Brain microvascular endothelial cell (primary cell): ENCODE data around the gene NAT16.
A peak's percentile ranks its signal among the peaks of the same experiment; 100 is the strongest.

Source experiments
- DNase-seq: peaks from one replicate; pipeline ENCODE4 v3.0.0-alpha.2; 2020
- H3K27ac ChIP-seq: fragments of 250-450 bp; sonication (Bioruptor Pico); 2 replicates; pipeline ENCODE4 v1.5.1; 2020; ENCODE audit warnings: mild to moderate bottlenecking, moderate library complexity
- H3K27me3 ChIP-seq: fragments of 250-450 bp; sonication (Bioruptor Pico); replicated peaks from 2 replicates; pipeline ENCODE4 v1.5.1; 2020; ENCODE audit warnings: mild to moderate bottlenecking
- H3K36me3 ChIP-seq: fragments of 250-450 bp; sonication (Bioruptor Pico); replicated peaks from 2 replicates; pipeline ENCODE4 v1.5.1; 2020; ENCODE audit warnings: mild to moderate bottlenecking
- H3K4me3 ChIP-seq: 2 replicates; pipeline ENCODE4 v1.5.1; 2011; ENCODE audit warnings: low read depth, mild to moderate bottlenecking, control low read depth, low read length, moderate library complexity
- CTCF ChIP-seq: IDR thresholded peaks from 2 replicates; pipeline ENCODE4 v1.5.1; 2011; ENCODE audit warnings: low read depth, mild to moderate bottlenecking, moderate library complexity, low read length, control low read depth, inconsistent platforms; ENCODE audit errors: missing control alignments
- in situ Hi-C: cut with HindIII; loops from 2 replicates; pipeline ENCODE4 v1.10.0; 2017; ENCODE audit warnings: low sequenced_read_pairs, low pct_ligation_motif_present

Gene NAT16

GRCh38 chr7:101175664-101176063, 4.4 kb downstream of the NAT16 start:
- in situ Hi-C loops, result no loop called here
- no peak for TF ChIP-seq CTCF
- H3K27ac ChIP-seq, result no peak overlapping the region

GRCh38 chr7:101174322-101174854, 5.7 kb downstream of the NAT16 start:
- no peak for TF ChIP-seq CTCF
- DNase-seq, result no peak
- Histone ChIP-seq H3K36me3 (no peaks in the 10 kb centered on the region), H3K27me3 (peaks cover 73% of the 10 kb centered on the region), H3K4me3 (no peak overlapping the region), H3K27ac (no peak overlapping the region)
- in situ Hi-C loops, result loop anchor here (25.0 kb wide), 1 partner anchor 113 kb away; no protein-coding TSS in a partner anchor

More at GRCh38 chr7:101175664-101176063, 4.4 kb downstream of the NAT16 start:
- H3K36me3 ChIP-seq, result no peaks in the 10 kb centered on the region
- H3K4me3 ChIP-seq, result no peak overlapping the region
- peaks cover 77% of the 10 kb centered on the region for H3K27me3 ChIP-seq
- DNase-seq, result no peak

- in situ Hi-C loops, result loop anchor here (25.0 kb wide), 1 partner anchor 114 kb away; no protein-coding TSS in a partner anchor
- H3K27ac ChIP-seq, result no peak overlapping the region
- no peak for DNase-seq
- peaks cover 73% of the 10 kb centered on the region for H3K27me3 ChIP-seq
- TF ChIP-seq CTCF, result no peak
- H3K36me3 ChIP-seq, result no peaks in the 10 kb centered on the region
- no peak overlapping the region for H3K4me3 ChIP-seq
Measured at GRCh38 chr7:101173752-101174244, 6.3 kb downstream of the NAT16 start.

GRCh38 chr7:101172854-101173751, 7.0 kb downstream of the NAT16 start:
- no peak for TF ChIP-seq CTCF
- H3K36me3 ChIP-seq, result no peaks in the 10 kb centered on the region
- H3K27me3 ChIP-seq, result peaks cover 70% of the 10 kb centered on the region
- peak; percentile 58 for DNase-seq
- H3K27ac ChIP-seq, result no peak overlapping the region
- no peak overlapping the region for H3K4me3 ChIP-seq
- in situ Hi-C loops, result loop anchor here (25.0 kb wide), 1 partner anchor 114 kb away; no protein-coding TSS in a partner anchor

- H3K36me3 ChIP-seq, result no peaks in the 10 kb centered on the region
- H3K27me3 ChIP-seq, result peaks cover 66% of the 10 kb centered on the region
- DNase-seq, result no peak
- no peak for TF ChIP-seq CTCF
- no peak overlapping the region for H3K4me3 ChIP-seq
- H3K27ac ChIP-seq, result no peak overlapping the region
- in situ Hi-C loops, result loop anchor here (25.0 kb wide), 1 partner anchor 115 kb away; no protein-coding TSS in a partner anchor
Measured at GRCh38 chr7:101172005-101172853, 7.9 kb downstream of the NAT16 start.
